ENCODE measurements around the gene CTTNBP2NL.

Gene CTTNBP2NL

DNA sequence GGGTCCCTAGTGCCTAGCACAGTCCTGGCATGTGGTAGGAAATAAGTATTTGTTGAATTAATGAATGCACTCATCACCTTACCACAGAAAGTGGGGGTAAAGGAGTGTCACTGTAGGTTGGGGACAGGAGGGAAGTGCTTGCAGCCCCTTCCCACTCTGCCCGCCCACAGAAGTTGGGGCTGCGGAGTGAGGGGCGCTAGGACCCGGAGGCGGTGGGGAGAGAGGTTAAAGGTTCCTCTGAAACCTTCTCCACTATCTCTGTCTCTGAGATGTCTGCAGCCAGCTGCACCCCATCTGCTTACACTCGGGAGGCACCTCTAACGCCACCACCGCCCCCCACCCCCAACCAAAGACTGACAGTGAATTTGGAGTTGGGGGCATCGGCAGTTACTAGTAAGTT is 111.3 kb downstream of the CTTNBP2NL start:
- DNase-seq (ENCODE audit: low read depth), result no peak

DNA sequence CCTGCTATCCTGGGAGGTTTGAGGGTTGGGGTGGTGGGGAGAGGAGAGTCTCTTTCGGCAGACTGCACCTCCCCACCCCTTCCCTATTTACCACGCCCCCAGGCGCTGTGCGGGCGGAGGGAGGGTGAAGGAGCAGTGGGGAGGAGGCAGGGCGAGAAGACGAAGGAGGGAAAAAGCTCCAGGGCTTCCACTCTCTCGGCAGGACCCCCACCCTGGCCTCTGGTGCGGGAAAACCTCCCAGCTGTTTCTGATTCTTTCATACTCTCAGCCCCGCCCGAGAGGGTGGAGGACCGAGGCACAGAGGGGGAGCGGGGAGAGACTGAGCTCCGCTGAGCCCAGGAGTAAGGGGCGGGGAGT is 111.9 kb downstream of the CTTNBP2NL start:
- no peak for DNase-seq (ENCODE audit: low read depth)

DNA sequence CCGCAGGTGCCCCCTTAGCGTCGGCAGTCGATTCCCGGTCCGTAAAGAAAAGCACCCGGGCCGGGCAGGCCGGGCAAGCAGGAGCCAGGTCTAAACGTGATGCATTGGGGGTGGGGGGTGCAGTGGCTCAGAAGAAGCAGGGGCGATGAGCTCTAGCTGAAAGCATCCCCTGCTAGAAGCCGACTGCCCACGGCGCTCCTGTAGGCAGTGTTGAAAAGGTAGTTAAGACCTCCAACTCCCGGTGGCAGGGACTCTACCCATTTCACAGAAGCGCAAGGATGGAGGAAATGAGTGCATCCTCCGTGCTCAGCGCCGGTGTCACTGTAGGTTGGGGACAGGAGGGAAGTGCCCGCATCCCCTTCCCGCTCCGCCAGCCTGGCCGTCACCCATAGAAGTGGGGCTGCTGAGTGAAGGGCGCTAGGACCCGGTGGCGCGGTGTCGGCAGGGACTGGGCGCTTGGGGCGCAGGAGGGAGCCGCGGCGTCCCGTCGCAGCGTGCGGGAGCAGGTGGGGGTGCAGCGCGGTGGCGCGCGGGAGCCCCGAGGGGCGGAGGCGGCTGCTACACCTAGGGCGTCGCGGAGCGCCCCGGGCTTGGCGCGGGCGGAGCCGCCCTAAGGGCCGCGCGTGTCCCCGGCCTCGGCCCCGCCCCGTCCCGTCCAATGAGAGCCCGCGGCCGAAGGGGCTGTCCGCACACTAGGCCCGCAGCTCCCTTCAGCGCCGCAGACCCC is 112.4 kb downstream of the CTTNBP2NL start, which contains the start of gene WNT2B:
Gene WNT2B (plus strand): TSS at position 688 of the 727 bp plus-strand sequence. CDS start 298 bp downstream, outside the sequence.
- DNase-seq (ENCODE audit: low read depth), result no peak

DNA sequence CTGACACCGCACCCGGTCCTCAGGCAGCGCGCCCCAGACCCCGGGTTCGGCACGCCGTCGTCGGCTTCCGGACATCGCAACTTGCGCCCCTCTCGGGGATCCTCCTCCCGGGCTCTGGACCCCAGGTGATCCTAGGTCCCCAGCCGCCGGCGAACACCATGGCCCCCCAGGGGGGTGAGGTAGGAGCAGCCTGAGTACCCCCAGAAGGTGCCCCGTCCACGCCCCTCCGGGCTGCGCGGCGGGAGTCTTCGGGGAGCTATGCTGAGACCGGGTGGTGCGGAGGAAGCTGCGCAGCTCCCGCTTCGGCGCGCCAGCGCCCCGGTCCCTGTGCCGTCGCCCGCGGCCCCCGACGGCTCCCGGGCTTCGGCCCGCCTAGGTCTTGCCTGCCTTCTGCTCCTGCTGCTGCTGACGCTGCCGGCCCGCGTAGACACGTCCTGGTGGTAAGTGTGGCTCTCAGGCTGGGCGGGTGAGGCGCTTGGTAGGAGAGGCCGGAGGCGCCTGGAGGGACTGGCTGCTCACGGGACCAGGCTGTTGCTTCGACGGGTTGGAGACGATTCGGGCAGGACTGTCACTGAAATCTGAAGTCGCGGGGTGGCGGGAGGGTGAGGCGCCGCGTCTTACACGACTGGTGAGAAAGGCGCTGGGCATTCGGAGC is 113.1 kb downstream of the CTTNBP2NL start:
- DNase-seq (ENCODE audit: low read depth), result no peak

DNA sequence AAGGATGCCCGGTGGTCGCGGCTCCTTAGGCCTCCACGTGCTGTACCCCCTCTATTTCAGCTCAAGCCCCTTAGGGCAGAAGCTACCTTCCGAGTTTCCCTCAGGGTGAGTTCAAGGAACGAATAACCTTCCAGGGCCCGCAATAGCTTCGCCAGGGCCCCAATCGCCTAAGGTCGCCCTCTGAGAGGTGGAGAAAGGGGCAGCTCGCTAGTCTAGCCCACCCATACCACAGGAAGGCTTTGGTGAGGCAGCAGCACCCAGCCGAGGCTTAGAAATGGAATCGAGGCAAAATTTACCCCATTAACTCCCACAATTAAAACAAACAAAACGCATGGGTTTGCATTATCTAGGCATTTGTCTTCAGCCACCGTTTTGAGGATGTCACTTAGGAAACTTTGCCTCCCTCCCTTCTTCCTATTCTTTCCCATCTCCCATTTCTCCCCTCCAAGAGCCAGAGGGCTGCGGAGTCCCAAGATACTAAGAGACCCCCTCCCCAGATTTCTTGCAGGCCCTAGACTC is 113.7 kb downstream of the CTTNBP2NL start:
- DNase-seq (ENCODE audit: low read depth), result no peak

DNA sequence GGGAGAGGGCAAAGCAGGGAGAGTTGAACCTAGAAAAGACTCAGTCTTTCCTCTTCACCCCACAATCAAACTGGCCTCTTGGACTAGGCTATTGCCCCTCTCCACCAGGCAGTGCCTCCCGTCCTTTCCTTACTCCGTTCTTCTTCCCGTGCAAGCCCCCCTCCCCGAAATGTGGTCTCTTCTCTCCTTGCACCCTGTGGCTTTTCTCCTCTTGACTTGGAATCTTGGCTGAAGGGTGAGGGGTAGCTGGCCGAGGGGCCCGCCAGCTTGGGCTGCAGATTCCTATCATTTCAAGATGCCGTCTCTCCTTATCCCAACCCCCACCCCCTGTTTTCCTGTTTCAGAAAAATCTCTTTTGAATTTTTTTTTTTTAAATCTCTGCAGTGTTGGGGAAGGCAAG is 114.3 kb downstream of the CTTNBP2NL start:
- no peak for DNase-seq (ENCODE audit: low read depth)

Data from non-pigmented ciliary epithelial cell (primary cell).